ENCODE data around the gene FAM169A. TPM values are rescaled to one million over a fixed set of nuclear protein-coding genes. Genes with fewer than 3 reads are reported as not detected.
A peak's percentile ranks its signal among the peaks of the same experiment; 100 is the strongest.

The FAM169A gene
- total and polyA plus RNA-seq, 11 donors = 0.88 to 10.1 (median 4.1) TPM

DNA sequence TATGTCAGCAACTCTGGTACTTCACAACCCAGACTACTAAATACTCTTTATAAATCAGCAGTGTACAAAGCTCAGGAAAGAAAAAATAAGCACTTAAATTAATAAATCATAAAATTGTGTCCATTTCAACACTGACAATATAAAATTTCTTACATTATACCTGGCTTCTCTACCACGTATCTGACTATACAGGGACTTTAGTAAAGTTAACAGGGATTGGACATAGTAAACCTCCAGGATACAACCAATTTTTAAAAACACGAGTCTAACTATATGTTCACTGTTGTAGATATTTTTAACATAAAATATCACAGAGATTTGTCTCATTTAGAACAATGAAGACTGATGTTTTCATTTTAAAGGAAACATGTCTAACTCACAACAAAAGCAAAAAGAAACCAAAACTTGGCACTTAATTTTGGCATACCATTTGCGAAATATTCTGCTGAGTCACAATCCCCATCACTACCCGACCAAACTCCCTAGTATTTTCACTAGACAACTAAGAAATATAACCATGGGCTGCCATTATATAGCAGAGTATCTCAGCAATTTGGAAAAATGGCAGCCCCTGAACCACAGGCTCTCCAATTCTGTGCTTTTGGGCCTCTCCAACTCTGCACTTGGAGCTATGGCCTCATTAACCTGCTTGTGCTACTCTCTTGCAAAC is 14.4 kb downstream of the FAM169A start:
- no peak for ATAC-seq
- no peaks in the 10 kb centered on the region for H3K36me3 ChIP-seq
- intact Hi-C loops (cut with DNase I) = no loop called here
- WGBS, 4 donors = 69 to 76% (median 70%) methylated on average over 4 of the region's 4 CpGs
- no peaks in the 10 kb centered on the region for H3K27me3 ChIP-seq
- H3K4me3 ChIP-seq = peak overlapping the region in 3 of 12 donors; percentile 0 to 21 (median 9)
- no peak for DNase-seq
- peak overlapping the region in 1 of 12 donors; percentile 29 for H3K27ac ChIP-seq
- no peak for TF ChIP-seq POLR2A (IDR thresholded peaks at IDR 0.05)
- TF ChIP-seq, protein P1, sequence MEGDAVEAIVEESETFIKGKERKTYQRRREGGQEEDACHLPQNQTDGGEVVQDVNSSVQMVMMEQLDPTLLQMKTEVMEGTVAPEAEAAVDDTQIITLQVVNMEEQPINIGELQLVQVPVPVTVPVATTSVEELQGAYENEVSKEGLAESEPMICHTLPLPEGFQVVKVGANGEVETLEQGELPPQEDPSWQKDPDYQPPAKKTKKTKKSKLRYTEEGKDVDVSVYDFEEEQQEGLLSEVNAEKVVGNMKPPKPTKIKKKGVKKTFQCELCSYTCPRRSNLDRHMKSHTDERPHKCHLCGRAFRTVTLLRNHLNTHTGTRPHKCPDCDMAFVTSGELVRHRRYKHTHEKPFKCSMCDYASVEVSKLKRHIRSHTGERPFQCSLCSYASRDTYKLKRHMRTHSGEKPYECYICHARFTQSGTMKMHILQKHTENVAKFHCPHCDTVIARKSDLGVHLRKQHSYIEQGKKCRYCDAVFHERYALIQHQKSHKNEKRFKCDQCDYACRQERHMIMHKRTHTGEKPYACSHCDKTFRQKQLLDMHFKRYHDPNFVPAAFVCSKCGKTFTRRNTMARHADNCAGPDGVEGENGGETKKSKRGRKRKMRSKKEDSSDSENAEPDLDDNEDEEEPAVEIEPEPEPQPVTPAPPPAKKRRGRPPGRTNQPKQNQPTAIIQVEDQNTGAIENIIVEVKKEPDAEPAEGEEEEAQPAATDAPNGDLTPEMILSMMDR (IDR thresholded peaks at IDR 0.05) = no peak
- H3K4me1 ChIP-seq = peaks cover 0 to 14% (median 0%) of the 10 kb centered on the region in 12 donors
- H3K9me3 ChIP-seq = peaks cover 0 to 9% (median 0%) of the 10 kb centered on the region in 12 donors

DNA sequence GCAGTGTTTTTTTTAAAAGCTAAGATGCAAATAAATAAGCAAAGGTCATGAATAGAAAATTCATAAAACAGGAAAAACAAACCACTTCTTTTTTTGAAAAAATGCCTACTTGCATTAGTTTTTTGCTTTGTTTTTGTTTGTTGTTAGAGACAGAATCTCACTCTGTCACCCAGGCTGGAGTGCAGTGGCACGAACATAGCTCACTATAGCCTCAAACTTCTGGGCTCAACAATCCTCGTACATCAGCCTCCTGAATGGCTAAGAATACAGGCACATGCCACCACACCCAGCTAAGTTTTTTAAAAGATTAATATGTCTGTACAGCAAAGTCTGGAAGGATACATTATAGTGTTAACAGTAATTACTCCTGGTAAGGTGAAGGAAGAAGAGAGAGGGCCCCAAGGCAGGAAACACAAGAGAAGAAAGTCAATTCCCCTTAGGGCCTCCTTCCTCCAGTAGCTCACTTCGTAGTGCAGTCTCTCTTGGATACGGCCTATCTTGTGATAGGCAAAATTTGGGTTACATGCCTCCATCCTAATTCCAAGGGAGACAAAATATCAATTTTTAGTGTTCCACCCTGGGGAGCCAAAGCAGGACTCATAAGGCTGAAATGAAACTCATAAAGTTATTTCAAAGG is 15.3 kb downstream of the FAM169A start:
- no peak for DNase-seq
- TF ChIP-seq, protein P1 (IDR thresholded peaks at IDR 0.05) = no peak
- TF ChIP-seq POLR2A (IDR thresholded peaks at IDR 0.05) = no peak

DNA sequence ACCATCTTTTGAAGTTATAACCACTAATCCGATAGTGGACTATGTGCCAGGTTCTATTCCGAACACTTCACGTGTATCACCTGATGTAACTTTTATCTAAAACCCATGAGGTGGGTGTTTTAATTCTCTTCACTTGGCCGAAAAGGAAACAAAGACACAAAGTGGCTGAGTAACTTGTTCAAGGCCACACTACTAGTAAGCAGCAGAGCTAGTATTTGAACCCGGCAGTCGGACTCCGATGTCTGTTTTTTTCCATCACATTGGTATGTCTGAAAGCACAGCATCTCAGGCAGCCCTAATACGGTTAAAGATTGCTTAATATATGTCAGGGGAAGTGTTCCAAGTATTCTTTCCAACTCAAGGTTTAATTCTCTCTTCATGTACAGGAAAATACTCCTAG is 16.2 kb downstream of the FAM169A start:
- TF ChIP-seq, protein P1 (IDR thresholded peaks at IDR 0.05) = no peak
- TF ChIP-seq POLR2A (IDR thresholded peaks at IDR 0.05) = no peak
- Histone ChIP-seq H3K9me3 (no peaks in the 10 kb centered on the region), H3K4me3 (no peak overlapping the region), H3K27me3 (no peaks in the 10 kb centered on the region), H3K4me1 (peaks cover 0 to 14% (median 0%) of the 10 kb centered on the region in 12 donors), H3K36me3 (no peaks in the 10 kb centered on the region), H3K27ac (no peak overlapping the region)
- ATAC-seq (no peak), DNase-seq (no peak)
- WGBS, 4 donors = 87 to 90% (median 88%) methylated on average over 8 of the region's 8 CpGs
- intact Hi-C loops (cut with DNase I) = no loop called here

More for the DNA sequence above, 15.3 kb downstream of the FAM169A start:
- H3K27me3 ChIP-seq = no peaks in the 10 kb centered on the region
- 69 to 78% (median 76%) methylated on average over 4 of the region's 4 CpGs for WGBS, 4 donors
- ATAC-seq = no peak
- H3K27ac ChIP-seq = no peak overlapping the region
- peaks cover 0 to 5% (median 0%) of the 10 kb centered on the region in 12 donors for H3K9me3 ChIP-seq
- peaks cover 0 to 14% (median 0%) of the 10 kb centered on the region in 12 donors for H3K4me1 ChIP-seq
- H3K36me3 ChIP-seq = no peaks in the 10 kb centered on the region
- intact Hi-C loops (cut with DNase I) = no loop called here
- no peak overlapping the region for H3K4me3 ChIP-seq

DNA sequence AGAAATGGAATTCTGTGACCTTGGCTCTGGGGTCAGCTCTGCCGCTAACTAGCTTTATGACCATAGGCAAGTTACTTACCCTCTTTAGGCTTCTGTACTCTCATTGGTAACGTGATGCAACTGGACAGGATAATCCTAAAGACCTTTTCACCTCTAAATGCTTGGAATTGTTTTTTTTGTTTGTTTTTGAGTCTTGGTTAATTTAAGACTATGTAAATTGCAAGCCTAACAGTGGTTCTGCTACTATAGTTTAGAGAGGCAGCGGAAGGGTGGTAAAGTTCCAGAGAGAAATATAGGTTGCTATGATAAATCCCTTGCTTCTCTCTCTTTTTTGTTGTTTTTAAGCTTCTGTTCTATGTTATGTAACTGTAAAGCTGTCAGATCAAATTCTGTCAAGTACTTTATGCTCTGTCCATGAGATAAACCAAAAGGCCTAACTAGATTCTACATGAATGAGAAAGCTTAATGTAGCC is 17.6 kb downstream of the FAM169A start:
- WGBS, 4 donors = 87 to 93% (median 90%) methylated on average over 3 of the region's 3 CpGs
- no peak overlapping the region for H3K27ac ChIP-seq
- intact Hi-C loops (cut with DNase I) = no loop called here

More for the DNA sequence above, 17.6 kb downstream of the FAM169A start:
- Histone ChIP-seq H3K9me3 (no peaks in the 10 kb centered on the region), H3K4me3 (no peak overlapping the region), H3K27me3 (no peaks in the 10 kb centered on the region), H3K36me3 (no peaks in the 10 kb centered on the region), H3K4me1 (peaks cover 0 to 14% (median 0%) of the 10 kb centered on the region in 12 donors)
- no peak for ATAC-seq
- TF ChIP-seq, protein P1 (IDR thresholded peaks at IDR 0.05) = no peak
- no peak for TF ChIP-seq POLR2A (IDR thresholded peaks at IDR 0.05)
- DNase-seq = no peak
